HCT116 (cell line): ENCODE measurements around the gene PLCB1. TPM values are rescaled to one million over a fixed set of nuclear protein-coding genes. Genes with fewer than 3 reads are reported as not detected.

Experiments
- ATAC-seq: fragments of 200-7000 bp; cut with Tn5 transposase; 2 replicates; pipeline ENCODE4 v1.9.1; 2020; ENCODE audit warnings: mild to moderate bottlenecking, moderate library complexity
- BruUV-seq: library from RNA; stranded (reverse); fragments of 400-500 nt; replicated peaks from 2 replicates; lab custom pipeline; 2021; lab: Mats Ljungman, UMichigan
- CTCF ChIA-PET: fragments of 300-600 bp; sonication (Branson Sonifier 250); formaldehyde crosslinking; loops from one replicate; lab custom pipeline; 2021; ENCODE audit warnings: antibody characterized with exemption; lab: Charles Lee
- POLR2A ChIA-PET: fragments of 300-600, 350-600 bp; sonication (Branson Sonifier 250); formaldehyde crosslinking; loops from one replicate; lab custom pipeline; 2021; ENCODE audit warnings: antibody characterized with exemption; lab: Charles Lee
- RAD21 ChIA-PET, 2 experiments: fragments of 300-600 bp; sonication (Branson Sonifier 250); formaldehyde crosslinking; loops; one replicate each; lab custom pipeline; 2023; ENCODE audit warnings: low total read pairs in 2 of 2; ENCODE audit not compliant: uncharacterized antibody in 2 of 2, unreplicated experiment in 2 of 2, low non-redundant PET in 1 of 2; lab: Charles Lee
- DNase-seq: peaks from one replicate; pipeline ENCODE4 v3.0.0-alpha.2; 2010; ENCODE audit warnings: low read depth, low spot score
- H2AFZ ChIP-seq: fragments of 200-600 bp; shearing (Covaris generic), sonication (generic); 2 replicates; pipeline ENCODE4 v1.6.1; 2017; ENCODE audit warnings: low read depth, mixed run types, mixed read lengths, antibody characterized with exemption, low read length; ENCODE audit not compliant: poor library complexity, severe bottlenecking
- H3K27ac ChIP-seq: 2 replicates; pipeline ENCODE4 v1.5.1; 2012; ENCODE audit warnings: low read depth, low read length
- H3K27me3 ChIP-seq: fragments of 200-600 bp; sonication (generic); 2 replicates; pipeline ENCODE4 v1.6.1; 2016; ENCODE audit warnings: mixed run types, low read length, mixed read lengths; ENCODE audit not compliant: insufficient read depth
- H3K36me3 ChIP-seq, 2 experiments: fragments of 200-500 bp in 1 of 2; fragments of 200-600 bp in 1 of 2; sonication (Bioruptor generic) in 1 of 2; sonication (generic) in 1 of 2; 2 replicates each; pipeline versions ENCODE4 v1.5.1 to v1.6.1; 2014 to 2016; ENCODE audit warnings: low read length in 2 of 2, inconsistent platforms in 1 of 2, mixed read lengths in 1 of 2, mixed run types in 1 of 2; ENCODE audit not compliant: insufficient read depth in 2 of 2, control insufficient read depth in 1 of 2
- H3K4me1 ChIP-seq, 2 experiments: fragments of 200-600 bp in 1 of 2; sonication (generic) in 1 of 2; 2 replicates each; pipeline versions ENCODE4 v1.5.1 to v1.6.1; 2012 to 2017; ENCODE audit warnings: low read length in 2 of 2, inconsistent platforms in 1 of 2, mild to moderate bottlenecking in 1 of 2, mixed read lengths in 1 of 2, mixed run types in 1 of 2, moderate library complexity in 1 of 2; ENCODE audit not compliant: insufficient read depth in 2 of 2, control insufficient read depth in 1 of 2
- H3K4me2 ChIP-seq: fragments of 200-600 bp; sonication (generic); 2 replicates; pipeline ENCODE4 v1.6.1; 2017; ENCODE audit warnings: mixed run types, low read length, mixed read lengths
- H3K4me3 ChIP-seq, 2 experiments: fragments of 200-600 bp in 1 of 2; sonication (generic) in 1 of 2; replicated peaks in 1 of 2; 2 replicates each; pipeline ENCODE4 v1.5.1; 2011 to 2016; ENCODE audit warnings: low read length in 2 of 2, control low read depth in 1 of 2, low read depth in 1 of 2, mild to moderate bottlenecking in 1 of 2, mixed read lengths in 1 of 2, mixed run types in 1 of 2
- H3K79me2 ChIP-seq: fragments of 200-600 bp; sonication (generic); 2 replicates; pipeline ENCODE4 v1.6.1; 2017; ENCODE audit warnings: mild to moderate bottlenecking, mixed run types, low read length, moderate library complexity, mixed read lengths; ENCODE audit not compliant: insufficient read depth
- H3K9ac ChIP-seq: fragments of 200-600 bp; sonication (generic); 2 replicates; pipeline ENCODE4 v1.6.1; 2016; ENCODE audit warnings: low read length, mixed read lengths
- H3K9me2 ChIP-seq: fragments of 200-600 bp; sonication (generic), shearing (Covaris generic); 2 replicates; pipeline ENCODE4 v1.6.1; 2017; ENCODE audit warnings: mixed run types, mild to moderate bottlenecking, moderate library complexity; ENCODE audit not compliant: insufficient read depth
- H3K9me3 ChIP-seq, 2 experiments: fragments of 200-500 bp in 1 of 2; fragments of 200-600 bp in 1 of 2; sonication (Bioruptor generic) in 1 of 2; sonication (generic) in 1 of 2; 2 replicates each; pipeline ENCODE4 v1.6.1; 2014 to 2017; ENCODE audit warnings: low read length in 2 of 2, mixed read lengths in 2 of 2, inconsistent platforms in 1 of 2, low read depth in 1 of 2, mild to moderate bottlenecking in 1 of 2, mixed run types in 1 of 2, moderate library complexity in 1 of 2; ENCODE audit not compliant: control insufficient read depth in 1 of 2, insufficient read depth in 1 of 2
- H4K20me1 ChIP-seq: fragments of 200-600 bp; sonication (generic), shearing (Covaris generic); 2 replicates; pipeline ENCODE4 v1.6.1; 2017; ENCODE audit warnings: mixed run types, mild to moderate bottlenecking, moderate library complexity; ENCODE audit not compliant: insufficient read depth
- CTCF ChIP-seq, 3 experiments: fragments of 200-600 bp in 1 of 3; sonication (generic) in 1 of 3; IDR thresholded peaks in 2 of 3; conservative IDR thresholded peaks in 1 of 3; 2 replicates each; pipeline ENCODE4 v1.5.1; 2012 to 2017; ENCODE audit warnings: low read depth in 2 of 3, low read length in 2 of 3, antibody characterized with exemption in 1 of 3, borderline replicate concordance in 1 of 3, control low read depth in 1 of 3, mild to moderate bottlenecking in 1 of 3, mixed read lengths in 1 of 3, mixed run types in 1 of 3, moderate library complexity in 1 of 3; ENCODE audit not compliant: insufficient read depth in 1 of 3
- EGR1 ChIP-seq: IDR thresholded peaks from 2 replicates; pipeline ENCODE4 v1.6.1; 2012; ENCODE audit warnings: low read depth
- ELF1 ChIP-seq: IDR thresholded peaks from 2 replicates; pipeline ENCODE4 v1.6.1; 2012; ENCODE audit warnings: low read depth, borderline replicate concordance
- EZH2phosphoT487 ChIP-seq: fragments of 200-600 bp; IDR thresholded peaks from 2 replicates; pipeline ENCODE4 v1.6.1; 2018; ENCODE audit warnings: antibody characterized with exemption, borderline replicate concordance
- FOSL1 ChIP-seq: IDR thresholded peaks from 2 replicates; pipeline ENCODE4 v1.6.1; 2012; ENCODE audit warnings: low read depth
- JUND ChIP-seq: IDR thresholded peaks from 2 replicates; pipeline ENCODE4 v1.6.1; 2012
- MAX ChIP-seq: IDR thresholded peaks from 2 replicates; pipeline ENCODE4 v1.6.1; 2012
- REST ChIP-seq: IDR thresholded peaks from 2 replicates; pipeline ENCODE4 v1.6.1; 2012; ENCODE audit warnings: low read depth
- SP1 ChIP-seq: IDR thresholded peaks from 2 replicates; pipeline ENCODE4 v1.6.1; 2012; ENCODE audit warnings: low read depth
- TCF7L2 ChIP-seq: IDR thresholded peaks from 2 replicates; pipeline ENCODE4 v1.7.0; 2011; ENCODE audit warnings: borderline replicate concordance, inconsistent platforms; ENCODE audit not compliant: insufficient read depth, insufficient read length; ENCODE audit errors: extremely low read depth
- YY1 ChIP-seq: IDR thresholded peaks from 2 replicates; pipeline ENCODE4 v1.6.1; 2011; ENCODE audit warnings: low read length, low read depth, moderate library complexity, mild to moderate bottlenecking; ENCODE audit not compliant: insufficient replicate concordance; ENCODE audit errors: extremely low read depth
- ZFX ChIP-seq: fragments of 450-650 bp; IDR thresholded peaks from 2 replicates; pipeline ENCODE4 v1.6.1; 2017
- intact Hi-C: fragments of 100-400 bp; cut with micrococcal nuclease; formaldehyde crosslinking; loops from 2 replicates; pipeline ENCODE4 v1.10.0; 2022
- total RNA-seq: library from RNA; stranded (reverse); gene quantifications from one replicate; pipeline ENCODE4 v1.2.1, GENCODE V29; 2021; ENCODE audit not compliant: unreplicated experiment

Gene PLCB1
- total RNA-seq, 1 experiment from 2014 or later, result 15.8 TPM

DNA sequence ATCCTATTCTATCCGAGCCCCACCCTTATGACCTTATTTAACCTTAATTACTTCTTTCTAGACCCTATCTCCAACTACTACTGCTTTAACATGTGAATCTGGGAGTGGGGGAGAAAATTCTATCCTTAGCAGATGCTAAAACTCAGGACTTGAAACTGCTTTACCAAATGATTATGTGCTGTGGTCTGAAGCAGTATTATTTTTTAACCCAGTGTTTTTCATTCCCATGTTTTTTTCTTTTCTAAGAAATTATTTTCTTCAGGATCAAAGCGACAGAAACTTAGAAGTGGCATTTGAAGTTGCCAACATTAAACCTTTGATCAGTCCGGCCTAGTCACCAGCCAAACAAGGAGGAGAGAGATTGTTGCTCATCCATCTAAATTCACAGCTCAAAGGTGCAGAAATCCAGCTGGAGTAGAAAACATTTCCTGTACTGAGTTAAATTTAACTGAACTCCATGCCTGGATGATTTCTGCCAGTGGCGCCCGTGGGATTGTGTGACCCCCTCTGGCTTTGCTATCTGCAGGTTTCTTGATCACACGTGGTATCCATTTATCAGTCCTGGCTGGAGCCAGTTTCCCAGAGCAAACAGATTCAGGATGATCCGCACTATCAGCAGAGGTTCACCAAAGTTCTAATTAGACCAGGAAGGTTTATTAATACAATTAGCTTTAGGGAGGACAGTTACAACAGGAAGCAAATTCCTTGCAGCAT lies 300.5 kb downstream of the PLCB1 start:
- ChIA-PET POLR2A (no interaction called here), CTCF (no interaction called here), RAD21 (no interaction called here)
- Histone ChIP-seq H3K4me3 (no peak overlapping the region), H3K9me2 (no peaks in the 10 kb centered on the region), H3K9ac (no peak overlapping the region), H3K27me3 (no peaks in the 10 kb centered on the region), H4K20me1 (no peaks in the 10 kb centered on the region), H3K9me3 (no peaks in the 10 kb centered on the region), H2AFZ (no peak overlapping the region), H3K36me3 (no peaks in the 10 kb centered on the region), H3K79me2 (no peaks in the 10 kb centered on the region), H3K27ac (no peak overlapping the region), H3K4me2 (no peak overlapping the region), H3K4me1 (no peaks in the 10 kb centered on the region)
- BruUV-seq, result no TSS peak
- no peak for DNase-seq
- TF ChIP-seq TCF7L2 (no peak), ZFX (no peak), EGR1 (no peak), MAX (no peak)
- intact Hi-C loops, result no loop called here
- no peak for ATAC-seq

- POLR2A ChIA-PET, result no interaction called here
- Histone ChIP-seq H4K20me1 (no peaks in the 10 kb centered on the region), H3K4me1 (no peaks in the 10 kb centered on the region), H3K4me3 (no peak overlapping the region), H3K79me2 (no peaks in the 10 kb centered on the region), H3K9me2 (no peaks in the 10 kb centered on the region), H3K27ac (no peak overlapping the region), H3K9me3 (no peaks in the 10 kb centered on the region), H3K27me3 (no peaks in the 10 kb centered on the region), H3K9ac (no peak overlapping the region), H3K36me3 (no peaks in the 10 kb centered on the region), H2AFZ (no peak overlapping the region), H3K4me2 (no peak overlapping the region)
- RAD21 ChIA-PET, result no interaction called here
- intact Hi-C loops, result no loop called here
- ATAC-seq, result no peak
- no peak for DNase-seq
- no TSS peak for BruUV-seq
- CTCF ChIA-PET, result no interaction called here
- TF ChIP-seq REST (no peak), FOSL1 (no peak), CTCF (IDR thresholded peaks at IDR 0.05 in 2 of 3, conservative IDR thresholded peaks at IDR 0.05 in 1 of 3; ENCODE audit: borderline replicate concordance in 1 of 3, insufficient read depth in 1 of 3, low read depth in 2 of 3, low read length in 2 of 3) (no peak), YY1 (no peak), JUND (no peak), ELF1 (no peak), SP1 (no peak), EZH2phosphoT487 (no peak)
These were observed 301.2 kb downstream of the PLCB1 start for GRCh38 chr20:8433291-8433690.
